ENCODE results near the gene USP48. TPM values are rescaled to one million over a fixed set of nuclear protein-coding genes. Genes with fewer than 3 reads are reported as not detected.

USP48 gene
- total and polyA plus RNA-seq, 7 donors = 12.6 to 77.0 (median 47.1) TPM

DNA sequence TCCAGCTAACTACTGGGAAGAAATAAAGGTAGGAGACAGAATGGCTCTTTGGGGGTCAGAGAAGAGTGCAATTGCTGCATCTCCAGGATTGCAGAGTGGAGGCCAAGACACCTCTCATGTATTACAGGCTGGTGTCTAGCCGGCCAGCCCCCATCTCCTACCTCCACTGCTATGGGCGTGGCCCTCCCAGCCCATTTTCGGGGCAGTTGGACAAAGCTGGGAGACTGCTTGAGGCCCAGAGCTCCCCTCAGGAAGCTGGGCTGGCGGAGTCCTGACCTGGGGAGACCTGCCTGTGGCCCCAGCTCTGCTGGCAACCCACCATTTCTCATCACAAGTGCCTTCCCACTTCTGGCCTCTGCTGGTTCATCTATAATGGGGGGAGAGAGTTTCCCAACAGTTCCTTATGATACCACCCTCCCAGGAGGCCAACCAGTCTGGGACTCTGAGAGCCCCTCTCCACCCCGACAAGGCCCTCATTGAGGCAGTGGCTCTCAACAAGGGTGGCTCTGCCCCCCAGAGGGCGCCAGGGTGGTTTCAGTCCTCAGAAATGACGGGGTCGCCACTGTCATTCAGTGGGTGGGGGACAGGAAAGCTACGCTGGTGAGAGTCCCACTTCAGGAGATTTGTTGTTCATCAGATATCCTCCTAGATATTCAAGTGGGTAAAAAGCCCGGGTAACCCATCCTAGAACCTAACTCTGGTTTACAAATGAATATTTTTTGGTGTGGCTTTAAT lies 125.3 kb downstream of the USP48 start:
- intact Hi-C loops (cut with DNase I) = loop anchor here (2.0 kb wide), 1 partner anchor 149 kb away; the partner anchor contains the start of gene ALPL
- Histone ChIP-seq H3K4me3 (no peak overlapping the region), H3K9me3 (no peaks in the 10 kb centered on the region), H3K27me3 (peaks cover 0 to 34% (median 18%) of the 10 kb centered on the region in 3 donors), H3K4me1 (peaks cover 0 to 6% (median 5%) of the 10 kb centered on the region in 4 donors), H3K36me3 (no peaks in the 10 kb centered on the region), H3K27ac (no peak overlapping the region)
- 66 to 70% methylated on average over 10 of the region's 10 CpGs for WGBS, 2 donors
- no peak for DNase-seq
- TF ChIP-seq, protein P1, sequence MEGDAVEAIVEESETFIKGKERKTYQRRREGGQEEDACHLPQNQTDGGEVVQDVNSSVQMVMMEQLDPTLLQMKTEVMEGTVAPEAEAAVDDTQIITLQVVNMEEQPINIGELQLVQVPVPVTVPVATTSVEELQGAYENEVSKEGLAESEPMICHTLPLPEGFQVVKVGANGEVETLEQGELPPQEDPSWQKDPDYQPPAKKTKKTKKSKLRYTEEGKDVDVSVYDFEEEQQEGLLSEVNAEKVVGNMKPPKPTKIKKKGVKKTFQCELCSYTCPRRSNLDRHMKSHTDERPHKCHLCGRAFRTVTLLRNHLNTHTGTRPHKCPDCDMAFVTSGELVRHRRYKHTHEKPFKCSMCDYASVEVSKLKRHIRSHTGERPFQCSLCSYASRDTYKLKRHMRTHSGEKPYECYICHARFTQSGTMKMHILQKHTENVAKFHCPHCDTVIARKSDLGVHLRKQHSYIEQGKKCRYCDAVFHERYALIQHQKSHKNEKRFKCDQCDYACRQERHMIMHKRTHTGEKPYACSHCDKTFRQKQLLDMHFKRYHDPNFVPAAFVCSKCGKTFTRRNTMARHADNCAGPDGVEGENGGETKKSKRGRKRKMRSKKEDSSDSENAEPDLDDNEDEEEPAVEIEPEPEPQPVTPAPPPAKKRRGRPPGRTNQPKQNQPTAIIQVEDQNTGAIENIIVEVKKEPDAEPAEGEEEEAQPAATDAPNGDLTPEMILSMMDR (IDR thresholded peaks at IDR 0.05) = no peak
- TF ChIP-seq EP300 (IDR thresholded peaks at IDR 0.05) = no peak
- no peak for TF ChIP-seq POLR2A (IDR thresholded peaks at IDR 0.05)
- TF ChIP-seq POLR2AphosphoS5 (IDR thresholded peaks at IDR 0.05) = no peak

DNA sequence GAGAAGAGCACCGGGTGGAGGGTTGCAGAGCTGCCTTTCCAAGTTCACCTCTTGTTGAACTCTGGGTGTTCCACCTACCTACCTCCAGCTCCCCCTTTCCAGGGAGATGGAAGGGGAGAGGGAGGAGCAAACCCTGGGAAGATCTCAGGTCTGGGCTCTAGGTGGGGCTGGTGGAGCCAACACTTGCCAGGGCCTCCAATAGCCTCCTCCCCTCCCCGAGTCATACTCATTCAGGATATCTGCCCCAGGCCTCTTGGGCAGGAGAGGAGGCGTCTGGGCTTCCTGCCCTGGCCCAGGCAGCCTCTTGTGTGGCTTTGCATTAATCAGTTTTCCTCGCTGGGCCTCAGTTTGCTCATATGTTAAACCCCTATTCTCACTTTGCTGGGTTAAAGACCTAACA lies 127.2 kb downstream of the USP48 start:
- no peak overlapping the region for H3K4me3 ChIP-seq
- no peaks in the 10 kb centered on the region for H3K36me3 ChIP-seq
- H3K27ac ChIP-seq = no peak overlapping the region
- intact Hi-C loops (cut with DNase I) = no loop called here
- 40 to 48% methylated on average over 4 of the region's 4 CpGs for WGBS, 2 donors
- H3K4me1 ChIP-seq = peaks cover 0 to 19% (median 18%) of the 10 kb centered on the region in 4 donors
- no peaks in the 10 kb centered on the region for H3K9me3 ChIP-seq
- TF ChIP-seq EP300 (IDR thresholded peaks at IDR 0.05) = no peak
- TF ChIP-seq, protein P1 (IDR thresholded peaks at IDR 0.05) = no peak
- TF ChIP-seq POLR2AphosphoS5 (IDR thresholded peaks at IDR 0.05) = no peak
- no peak for TF ChIP-seq POLR2A (IDR thresholded peaks at IDR 0.05)
- DNase-seq = no peak
- peaks cover 2 to 32% (median 19%) of the 10 kb centered on the region in 3 donors for H3K27me3 ChIP-seq

DNA sequence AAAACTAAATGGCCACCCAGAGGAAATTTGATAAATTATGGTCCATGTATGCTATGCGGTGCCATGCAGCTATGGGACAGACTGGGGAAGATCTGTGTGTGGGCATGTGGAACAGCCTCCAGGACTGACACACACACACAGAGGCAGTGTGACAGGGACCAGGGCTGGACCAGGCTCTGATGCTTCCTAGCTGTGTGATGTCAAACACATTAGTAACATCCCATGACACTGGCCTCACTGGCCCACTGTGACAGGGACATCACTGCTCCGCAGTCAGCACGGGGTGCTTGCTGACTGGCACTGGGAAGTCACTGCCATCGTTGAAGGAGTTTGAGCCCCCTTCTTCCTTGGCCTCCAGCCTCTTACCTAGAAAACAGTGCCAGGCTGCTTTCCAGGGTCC lies 127.7 kb downstream of the USP48 start:
- WGBS, 2 donors = 88 to 89% methylated on average over 4 of the region's 4 CpGs
- Histone ChIP-seq H3K27ac (no peak overlapping the region), H3K27me3 (peaks cover 6 to 32% (median 20%) of the 10 kb centered on the region in 3 donors), H3K4me3 (no peak overlapping the region), H3K4me1 (peaks cover 0 to 19% (median 18%) of the 10 kb centered on the region in 4 donors), H3K36me3 (no peaks in the 10 kb centered on the region), H3K9me3 (no peaks in the 10 kb centered on the region)
- intact Hi-C loops (cut with DNase I) = no loop called here
- DNase-seq = no peak
- TF ChIP-seq POLR2A (IDR thresholded peaks at IDR 0.05) (no peak), EP300 (IDR thresholded peaks at IDR 0.05) (no peak), POLR2AphosphoS5 (IDR thresholded peaks at IDR 0.05) (no peak)
- TF ChIP-seq, protein P1 (IDR thresholded peaks at IDR 0.05) = no peak

DNA sequence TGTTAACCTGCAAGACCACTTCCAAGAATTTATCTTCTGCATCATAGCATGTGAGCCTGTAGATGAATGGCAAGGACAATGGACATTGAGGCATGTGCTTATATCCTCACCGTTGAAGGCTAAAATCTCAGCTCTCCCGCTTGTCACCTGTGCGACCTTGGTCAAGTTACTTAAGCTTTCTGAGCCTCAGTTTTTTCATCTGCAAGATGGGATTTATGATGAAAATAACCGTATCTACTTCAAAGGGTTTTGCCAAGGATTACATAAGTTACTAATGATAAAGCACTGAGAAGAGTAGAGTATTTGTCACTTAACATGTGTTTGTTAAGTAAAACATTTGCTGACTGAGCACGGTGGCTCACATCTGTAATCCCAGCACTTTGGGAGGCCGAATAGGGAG lies 128.7 kb downstream of the USP48 start:
- Histone ChIP-seq H3K27me3 (peaks cover 6 to 32% (median 13%) of the 10 kb centered on the region in 3 donors), H3K4me3 (no peak overlapping the region), H3K4me1 (peaks cover 0 to 16% (median 15%) of the 10 kb centered on the region in 4 donors), H3K9me3 (no peaks in the 10 kb centered on the region), H3K36me3 (no peaks in the 10 kb centered on the region), H3K27ac (no peak overlapping the region)
- intact Hi-C loops (cut with DNase I) = no loop called here
- TF ChIP-seq POLR2AphosphoS5 (IDR thresholded peaks at IDR 0.05) (no peak), EP300 (IDR thresholded peaks at IDR 0.05) (no peak), POLR2A (IDR thresholded peaks at IDR 0.05) (no peak)
- TF ChIP-seq, protein P1 (IDR thresholded peaks at IDR 0.05) = no peak
- 89 to 90% methylated on average over 6 of the region's 6 CpGs for WGBS, 2 donors
- DNase-seq = no peak
